ENCODE measurements around the gene B3GNT8.

DNA sequence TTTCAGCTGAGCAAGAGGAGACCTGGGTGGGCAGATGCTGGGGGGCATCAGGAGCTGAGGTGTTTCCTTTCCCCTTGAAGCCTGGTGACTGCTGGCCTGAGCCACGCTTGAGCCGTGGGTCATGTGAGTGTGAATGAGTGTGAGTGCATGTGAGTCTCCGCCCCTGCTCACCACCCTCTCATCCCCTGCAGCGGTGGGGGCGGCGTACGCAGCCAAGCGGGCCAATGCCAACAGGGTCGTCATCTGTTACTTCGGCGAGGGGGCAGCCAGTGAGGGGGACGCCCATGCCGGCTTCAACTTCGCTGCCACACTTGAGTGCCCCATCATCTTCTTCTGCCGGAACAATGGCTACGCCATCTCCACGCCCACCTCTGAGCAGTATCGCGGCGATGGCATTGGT, 5.2 kb downstream of the B3GNT8 start:
- no peak for TF ChIP-seq GATA2 (IDR thresholded peaks at IDR 0.05; ENCODE audit: low read depth, low read length)
- TF ChIP-seq GATA3 (IDR thresholded peaks at IDR 0.05; ENCODE audit: low read depth, low read length): no peak

Data from SH-SY5Y (cell line).